ENCODE data around the gene NCF4.

Gene NCF4

DNA sequence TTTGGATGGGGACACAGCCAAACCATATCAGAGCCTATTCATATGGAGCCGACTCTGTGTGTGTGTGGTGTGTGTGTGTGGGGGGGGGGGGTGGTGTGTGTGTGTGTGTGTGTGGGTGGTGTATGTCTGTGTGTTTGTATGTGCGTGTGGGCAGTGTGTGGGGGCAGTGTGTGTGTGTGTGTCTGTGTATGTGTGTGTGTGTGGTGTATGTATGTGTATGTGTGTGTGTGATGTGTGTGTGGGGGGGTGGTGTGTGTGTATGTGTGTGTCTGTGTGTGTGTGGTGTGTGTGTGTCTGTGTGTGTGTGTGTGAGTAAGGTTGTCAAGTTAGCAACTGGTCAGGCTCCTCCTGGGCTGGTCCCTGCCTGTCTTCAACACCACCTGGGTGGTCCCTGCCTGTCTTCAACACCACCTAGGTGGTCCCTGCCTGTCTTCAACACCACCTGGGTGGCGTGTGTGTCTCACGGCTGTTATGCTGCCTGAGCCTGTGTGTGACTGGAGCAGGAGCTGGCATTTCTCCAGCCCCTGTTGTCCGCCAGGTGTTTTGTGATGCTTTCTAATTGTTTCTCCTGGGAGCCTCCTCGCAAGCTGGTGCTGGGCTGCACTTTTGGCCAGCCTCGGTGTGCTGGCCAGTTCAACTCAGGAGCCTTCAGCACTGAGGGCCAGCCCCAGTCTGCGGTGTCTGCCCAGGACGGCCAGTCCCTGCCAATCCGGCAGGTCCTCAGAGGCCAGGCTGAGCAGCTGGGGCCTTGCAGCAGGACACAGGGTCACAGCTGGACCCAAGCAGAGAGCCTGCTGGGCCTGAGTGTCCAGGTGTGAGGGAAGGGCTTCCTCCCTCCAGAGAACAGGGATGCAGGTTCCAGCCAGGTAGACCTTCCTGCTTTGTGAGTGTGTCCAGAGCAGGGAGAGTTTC, 22.4 kb upstream of the NCF4 start:
- no peak for DNase-seq (ENCODE audit: low spot score)

- no peak for DNase-seq (ENCODE audit: low spot score)
Measured at GRCh38 chr22:36839356-36840073, 21.3 kb upstream of the NCF4 start.

- DNase-seq (ENCODE audit: low spot score): no peak
Measured at GRCh38 chr22:36840106-36840505, 20.7 kb upstream of the NCF4 start.

DNA sequence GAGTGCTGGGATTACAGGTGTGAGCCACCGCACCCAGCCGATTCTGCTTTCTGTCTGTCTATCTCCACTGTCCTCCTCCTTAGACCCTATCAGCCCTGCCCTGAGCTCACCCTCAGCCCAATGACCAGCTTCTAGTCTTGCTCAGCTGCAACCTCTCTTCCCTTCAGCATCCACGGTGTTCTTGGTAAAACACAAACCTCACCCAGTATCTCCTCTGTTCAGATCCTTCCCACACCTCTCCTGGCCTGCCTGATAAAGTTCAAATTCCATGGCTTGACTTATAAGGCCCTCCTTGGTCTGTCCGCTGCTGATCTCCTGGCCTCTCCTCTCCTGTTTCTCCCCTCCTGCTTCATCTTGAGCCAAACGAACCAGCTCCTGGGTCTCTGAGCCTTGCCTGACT, 14.5 kb upstream of the NCF4 start:
- DNase-seq (ENCODE audit: low spot score): no peak

DNA sequence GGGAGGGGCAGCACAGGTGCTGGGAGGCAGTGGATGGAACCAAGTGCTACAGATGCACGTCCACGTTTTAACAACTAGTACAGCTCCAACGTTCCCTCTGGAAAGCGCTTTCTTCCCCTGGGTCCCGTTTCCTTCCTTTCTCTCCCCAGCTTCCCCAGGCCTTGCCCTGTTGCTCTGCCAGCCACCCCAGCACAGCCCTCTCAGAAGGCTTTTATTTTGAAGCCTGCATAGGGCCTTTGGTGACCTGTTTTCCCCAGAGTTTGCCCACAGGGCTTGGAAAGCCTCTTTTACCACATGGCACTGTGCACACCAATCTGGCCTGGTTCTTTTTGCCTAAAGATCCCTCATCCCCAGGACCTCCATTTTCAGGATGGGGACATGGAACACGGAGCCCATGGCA, 13.9 kb upstream of the NCF4 start:
- no peak for DNase-seq (ENCODE audit: low spot score)

GRCh38 chr22:36850056-36850455, 10.8 kb upstream of the NCF4 start:
- DNase-seq (ENCODE audit: low spot score): no peak

- DNase-seq (ENCODE audit: low spot score): no peak
Measured at GRCh38 chr22:36850682-36851081, 10.1 kb upstream of the NCF4 start.

DNA sequence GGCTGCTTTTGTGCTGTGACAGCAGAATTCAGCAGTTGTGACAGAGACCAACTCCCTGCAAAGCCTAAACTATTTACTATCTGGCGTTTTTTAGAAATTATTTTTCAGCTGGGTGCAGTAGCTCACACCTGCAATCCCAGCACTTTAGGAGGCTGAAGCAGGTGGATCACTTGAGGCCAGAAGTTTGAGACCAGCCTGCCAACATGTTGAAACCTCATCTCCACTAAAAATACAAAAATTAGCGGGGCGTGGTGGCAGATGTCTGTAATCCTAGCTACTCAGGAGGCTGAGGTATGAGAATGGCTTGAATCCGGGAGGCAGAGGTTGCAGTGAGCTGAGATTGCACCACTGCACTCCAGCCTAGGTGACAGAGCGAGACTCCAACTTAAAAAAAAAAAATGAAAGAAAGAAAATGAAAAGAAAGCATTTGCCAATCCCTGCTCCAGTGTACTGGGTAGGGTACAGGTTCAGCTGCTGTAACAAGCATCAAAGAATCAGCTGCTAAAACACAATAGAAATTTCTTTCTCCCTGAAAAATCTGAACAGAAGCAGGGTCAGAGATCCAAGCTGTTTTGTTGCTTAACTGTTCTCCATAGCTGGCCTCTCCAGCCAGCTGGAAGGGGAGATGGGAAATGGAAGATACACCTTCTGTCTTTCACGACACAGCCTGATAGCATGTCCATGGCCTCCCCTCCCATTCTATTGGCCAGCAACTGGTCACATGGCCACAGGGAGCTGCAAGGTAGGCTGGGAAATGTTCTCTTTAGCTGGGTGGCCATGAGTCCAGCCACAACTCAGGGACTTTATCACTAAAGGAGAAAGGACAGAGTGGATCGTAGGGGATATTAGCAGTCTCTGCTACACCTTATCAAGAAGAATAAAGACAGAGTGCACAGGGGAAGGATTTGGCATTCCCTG, 8.5 kb upstream of the NCF4 start:
- no peak for DNase-seq (ENCODE audit: low spot score)

GRCh38 chr22:36853407-36854099, 7.3 kb upstream of the NCF4 start:
- DNase-seq (ENCODE audit: low spot score): peak; percentile 87

- no peak for DNase-seq (ENCODE audit: low spot score)
Measured at GRCh38 chr22:36855478-36855877, 5.3 kb upstream of the NCF4 start.

GRCh38 chr22:36856121-36856791, 4.5 kb upstream of the NCF4 start:
- DNase-seq (ENCODE audit: low spot score): peak; percentile 96

- DNase-seq (ENCODE audit: low spot score): no peak
Measured at GRCh38 chr22:36856792-36857135, 4.0 kb upstream of the NCF4 start.

DNA sequence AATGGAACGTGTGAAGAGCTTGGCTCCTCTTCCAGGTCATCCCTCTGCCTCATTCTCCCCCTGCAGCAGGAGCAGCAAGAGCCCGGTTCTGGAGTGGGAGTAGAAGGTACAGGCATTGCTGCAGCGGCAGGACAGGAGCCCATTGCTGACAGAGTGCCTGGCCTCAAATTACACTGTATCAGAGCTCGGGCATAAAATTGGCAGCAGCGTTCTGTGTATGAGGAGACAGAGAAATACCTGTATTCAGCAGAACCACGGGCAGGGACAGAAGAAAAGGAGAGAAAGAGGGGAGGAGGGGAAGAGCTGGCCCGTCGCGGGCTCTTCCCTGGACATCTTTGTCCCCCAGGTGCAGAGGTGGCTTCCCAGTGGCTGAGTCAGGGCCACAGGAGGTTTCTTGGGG, 2.6 kb upstream of the NCF4 start:
- no peak for DNase-seq (ENCODE audit: low spot score)

DNA sequence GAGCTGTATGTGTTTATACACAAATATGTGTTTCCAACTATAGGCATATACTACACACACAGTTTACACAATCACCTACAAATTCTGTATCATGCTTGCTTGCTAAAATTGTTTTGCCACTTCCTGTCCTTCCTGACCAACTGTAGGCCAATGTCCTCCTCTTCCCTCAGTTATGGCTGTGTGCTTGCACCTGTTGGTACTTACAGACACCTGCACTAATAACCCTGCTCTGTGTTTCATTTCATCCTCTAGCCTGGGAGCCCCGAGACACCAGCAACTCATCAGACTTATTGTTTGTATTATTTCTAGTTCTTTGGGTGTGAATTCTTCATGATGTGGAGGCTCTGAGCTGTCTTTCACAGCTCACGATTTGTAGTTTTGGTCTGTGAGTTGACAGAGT, 1.8 kb upstream of the NCF4 start:
- DNase-seq (ENCODE audit: low spot score): no peak

DNA sequence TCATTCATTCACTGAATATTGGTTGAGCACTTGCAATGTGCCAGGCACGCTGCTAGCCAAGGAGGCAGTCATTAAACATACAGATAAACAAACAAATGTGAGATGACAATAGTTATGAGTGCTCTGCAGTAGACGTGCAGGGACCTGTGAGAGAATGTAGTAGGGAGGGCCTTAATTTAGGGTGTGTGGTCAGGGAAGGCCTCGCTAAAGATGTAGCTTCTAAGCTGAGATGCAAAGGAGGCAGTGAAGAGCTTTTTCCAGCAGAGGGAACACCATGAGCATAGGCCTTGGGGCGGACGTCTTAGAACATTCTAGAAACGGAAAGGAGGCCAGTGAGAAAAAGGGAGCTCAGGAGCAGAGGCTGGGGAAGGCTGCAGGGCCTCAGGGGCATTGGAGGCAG, 789 bp upstream of the NCF4 start:
- DNase-seq (ENCODE audit: low spot score): no peak

DNA sequence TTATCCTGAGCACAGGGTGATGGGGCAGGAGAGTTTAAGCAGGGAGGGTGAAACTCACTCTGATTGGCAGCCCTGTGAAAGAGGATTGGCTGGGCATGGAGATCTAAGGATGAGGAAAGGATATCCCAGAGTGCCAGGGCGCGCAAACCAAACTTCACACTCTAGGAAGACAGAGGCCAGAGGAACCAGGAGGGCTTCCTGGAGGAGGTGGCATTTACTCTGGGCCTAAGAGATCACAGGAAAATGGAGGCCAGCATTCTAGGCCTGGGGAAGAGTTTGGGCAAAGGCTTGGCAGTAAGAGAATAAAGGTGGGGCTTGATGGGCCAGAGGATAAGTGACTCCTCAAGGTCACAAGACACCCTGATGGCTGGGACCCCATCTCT, 377 bp upstream of the NCF4 start:
- DNase-seq (ENCODE audit: low spot score): no peak

GRCh38 chr22:36862251-36863242, 1.7 kb downstream of the NCF4 start:
- no peak for DNase-seq (ENCODE audit: low spot score)

GRCh38 chr22:36863281-36863680, 2.5 kb downstream of the NCF4 start:
- no peak for DNase-seq (ENCODE audit: low spot score)

GRCh38 chr22:36863979-36864378, 3.2 kb downstream of the NCF4 start:
- DNase-seq (ENCODE audit: low spot score): no peak
